Kidney (tissue), 14 donors: Measurements from ENCODE around the gene MSMO1. TPM values are rescaled to one million over a fixed set of nuclear protein-coding genes. Genes with fewer than 3 reads are reported as not detected.
A peak's percentile ranks its signal among the peaks of the same experiment; 100 is the strongest.

Experiments
- DNase-seq, 5 donors: peaks; one replicate each; pipeline ENCODE4 v3.0.0-alpha.2; 2013 to 2020
- FAIRE-seq: peaks from 2 replicates; lab custom pipeline; 2012; peaks lifted over from hg19 to GRCh38; lab: Jason Lieb, UNC
- H3K27ac ChIP-seq, 2 donors: one replicate each; pipeline ENCODE4 v1.7.0; 2013; ENCODE audit warnings: low read depth in 2 of 2, low read length in 2 of 2, inconsistent platforms in 1 of 2
- H3K27me3 ChIP-seq: one replicate; pipeline ENCODE4 v1.7.1; 2013; ENCODE audit warnings: low read length, inconsistent platforms; ENCODE audit not compliant: control insufficient read depth, insufficient read depth
- H3K36me3 ChIP-seq, 3 donors: one replicate each; pipeline versions ENCODE4 v1.7.0 to v1.7.1; 2013; ENCODE audit warnings: low read length in 3 of 3, control low read depth in 1 of 3, inconsistent platforms in 1 of 3; ENCODE audit not compliant: insufficient read depth in 3 of 3, control insufficient read depth in 2 of 3
- H3K4me1 ChIP-seq, 3 donors: one replicate each; pipeline versions ENCODE4 v1.7.0 to v1.7.1; 2013; ENCODE audit warnings: low read length in 3 of 3, inconsistent platforms in 1 of 3, low read depth in 1 of 3; ENCODE audit not compliant: control insufficient read depth in 2 of 3, insufficient read depth in 2 of 3
- H3K4me3 ChIP-seq, 3 donors: one replicate each; pipeline versions ENCODE4 v1.7.0 to v1.8.1; 2013; ENCODE audit warnings: low read length in 3 of 3, control low read depth in 1 of 3, inconsistent platforms in 1 of 3
- H3K9ac ChIP-seq, 3 donors: one replicate each; pipeline versions ENCODE4 v1.7.0 to v1.7.1; 2013; ENCODE audit warnings: low read length in 3 of 3, control low read depth in 1 of 3, inconsistent platforms in 1 of 3
- H3K9me3 ChIP-seq, 3 donors: one replicate each; pipeline versions ENCODE4 v1.7.0 to v1.7.1; 2013; ENCODE audit warnings: low read length in 3 of 3, control low read depth in 1 of 3, inconsistent platforms in 1 of 3; ENCODE audit not compliant: control insufficient read depth in 2 of 3, insufficient read depth in 1 of 3
- intact Hi-C: fragments of 100-400 bp; cut with DNase I; formaldehyde crosslinking; loops from one replicate; pipeline ENCODE4 v1.11.1; 2022
- polyA plus RNA-seq: library from polyadenylated mRNA; stranded (reverse); fragments of 350-450 nt; fragmentation: Illumina TruSeq; extraction: RNeasy Lipid Tissue Mini Kit (QIAGEN cat#74804); gene quantifications from one replicate; pipeline ENCODE4 v1.2.3, GENCODE V29; 2014; ENCODE audit warnings: low read depth, low replicate concordance; ENCODE audit not compliant: insufficient read depth
- total RNA-seq: library from RNA; stranded (reverse); fragmentation: NEBNext Ultra II Directional; extraction: Animal tissue kit (Norgen Biotek cat#: 25700); gene quantifications from one replicate; pipeline ENCODE4 v1.2.1, GENCODE V29; 2021
- TF ChIP-seq, protein P1 (sequence below): IDR thresholded peaks from 3 replicates; pipeline ENCODE4 v1.5.1; 2012; ENCODE audit warnings: mild to moderate bottlenecking, moderate library complexity, borderline replicate concordance; ENCODE audit not compliant: insufficient read depth; ENCODE audit errors: extremely low read depth
- donor health status: control.
- donor health status: control.
- donor health status: control.
- donor health status: control.
- donor health status: control.
- donor health status: DM: yes; HTN: yes; CAD: no.
- donor health status: Normal renal cell carcinoma (clear cell type).

MSMO1 gene
- total and polyA plus RNA-seq, 2 donors from 2014 or later = 32.4 to 91.4 TPM

- FAIRE-seq = no peak
Measured at GRCh38 chr4:165345666-165346417, 18.4 kb downstream of the MSMO1 start.

DNA sequence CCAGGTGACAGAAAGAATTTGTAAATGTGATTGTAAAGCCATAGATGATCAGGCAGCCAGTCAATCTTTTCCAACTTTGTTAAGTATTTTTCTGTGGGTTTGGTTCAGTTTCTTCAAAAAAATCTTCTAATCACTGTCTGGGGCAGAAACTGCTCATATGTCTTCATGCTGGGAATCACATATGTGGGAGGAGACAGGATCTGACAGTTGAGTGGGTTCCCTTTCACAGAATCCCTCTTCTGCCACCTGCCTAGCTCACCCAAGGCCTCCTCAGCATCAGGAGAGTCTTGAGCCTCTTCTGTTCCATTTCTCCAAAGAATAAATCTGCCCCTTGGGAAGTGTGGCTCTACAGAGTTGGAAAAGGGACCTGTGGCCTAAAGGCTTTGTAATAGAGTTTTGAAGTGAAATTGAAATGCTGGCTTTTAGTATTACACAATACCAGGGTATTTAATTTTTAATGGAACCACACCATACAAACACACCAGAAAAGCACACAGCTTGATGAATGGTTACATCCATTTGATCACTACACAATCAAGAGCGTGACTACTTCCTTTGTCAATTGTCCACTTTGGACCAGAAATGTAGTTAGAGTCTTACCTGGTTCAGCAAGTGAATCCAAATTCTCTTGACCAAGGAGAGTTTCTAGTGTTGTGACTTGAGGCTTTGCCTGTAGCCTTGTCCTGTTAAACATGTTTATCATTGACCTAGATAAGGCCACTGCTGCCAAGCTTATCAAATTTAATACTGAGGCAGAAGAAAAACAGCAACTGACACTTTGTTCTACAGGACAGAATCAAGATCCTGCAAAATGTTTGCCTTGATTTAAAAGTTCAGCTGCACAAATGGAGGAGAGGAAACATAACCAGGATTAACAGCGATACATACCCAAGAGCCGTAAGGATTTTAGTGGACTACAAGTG, 20.4 kb downstream of the MSMO1 start:
- no peak overlapping the region for H3K9ac ChIP-seq
- no peak overlapping the region for H3K4me3 ChIP-seq
- DNase-seq (no peak), FAIRE-seq (no peak)
- H3K4me1 ChIP-seq = no peaks in the 10 kb centered on the region
- no peaks in the 10 kb centered on the region for H3K9me3 ChIP-seq
- H3K27ac ChIP-seq = no peak overlapping the region
- H3K36me3 ChIP-seq = no peaks in the 10 kb centered on the region
- intact Hi-C loops = loop anchor here (10.0 kb wide), 1 partner anchor 213 kb away; no protein-coding TSS in a partner anchor
- TF ChIP-seq, protein P1, sequence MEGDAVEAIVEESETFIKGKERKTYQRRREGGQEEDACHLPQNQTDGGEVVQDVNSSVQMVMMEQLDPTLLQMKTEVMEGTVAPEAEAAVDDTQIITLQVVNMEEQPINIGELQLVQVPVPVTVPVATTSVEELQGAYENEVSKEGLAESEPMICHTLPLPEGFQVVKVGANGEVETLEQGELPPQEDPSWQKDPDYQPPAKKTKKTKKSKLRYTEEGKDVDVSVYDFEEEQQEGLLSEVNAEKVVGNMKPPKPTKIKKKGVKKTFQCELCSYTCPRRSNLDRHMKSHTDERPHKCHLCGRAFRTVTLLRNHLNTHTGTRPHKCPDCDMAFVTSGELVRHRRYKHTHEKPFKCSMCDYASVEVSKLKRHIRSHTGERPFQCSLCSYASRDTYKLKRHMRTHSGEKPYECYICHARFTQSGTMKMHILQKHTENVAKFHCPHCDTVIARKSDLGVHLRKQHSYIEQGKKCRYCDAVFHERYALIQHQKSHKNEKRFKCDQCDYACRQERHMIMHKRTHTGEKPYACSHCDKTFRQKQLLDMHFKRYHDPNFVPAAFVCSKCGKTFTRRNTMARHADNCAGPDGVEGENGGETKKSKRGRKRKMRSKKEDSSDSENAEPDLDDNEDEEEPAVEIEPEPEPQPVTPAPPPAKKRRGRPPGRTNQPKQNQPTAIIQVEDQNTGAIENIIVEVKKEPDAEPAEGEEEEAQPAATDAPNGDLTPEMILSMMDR = no peak
- no peaks in the 10 kb centered on the region for H3K27me3 ChIP-seq

More at GRCh38 chr4:165345666-165346417, 18.4 kb downstream of the MSMO1 start:
- Histone ChIP-seq H3K27ac (no peak overlapping the region), H3K4me1 (no peaks in the 10 kb centered on the region), H3K9ac (no peak overlapping the region), H3K4me3 (no peak overlapping the region), H3K9me3 (no peaks in the 10 kb centered on the region), H3K36me3 (no peaks in the 10 kb centered on the region), H3K27me3 (no peaks in the 10 kb centered on the region)
- intact Hi-C loops = loop anchor here (10.0 kb wide), 1 partner anchor 211 kb away; no protein-coding TSS in a partner anchor
- DNase-seq = peak in 1 of 5 donors; percentile 19
- TF ChIP-seq, protein P1 = no peak

GRCh38 chr4:165351359-165352130, 24.1 kb downstream of the MSMO1 start:
- no peak overlapping the region for H3K9ac ChIP-seq
- TF ChIP-seq, protein P1 = no peak
- FAIRE-seq (no peak), DNase-seq (no peak)
- H3K9me3 ChIP-seq = no peaks in the 10 kb centered on the region
- H3K27me3 ChIP-seq = no peaks in the 10 kb centered on the region
- no peak overlapping the region for H3K4me3 ChIP-seq
- no peaks in the 10 kb centered on the region for H3K36me3 ChIP-seq
- H3K4me1 ChIP-seq = no peaks in the 10 kb centered on the region
- intact Hi-C loops = no loop called here
- H3K27ac ChIP-seq = no peak overlapping the region
